ENCODE data around the gene DCP1A. TPM values are rescaled to one million over a fixed set of nuclear protein-coding genes. Genes with fewer than 3 reads are reported as not detected.

DCP1A gene
- total RNA-seq, 2 donors from 2014 or later = 30.4 to 38.1 TPM

GRCh38 chr3:53267766-53268165 is 79.6 kb downstream of the DCP1A start:
- Mint-ChIP-seq H3K27me3 (no peaks in the 10 kb centered on the region), H3K36me3 (ENCODE audit: low read depth) (no peaks in the 10 kb centered on the region), H3K4me3 (no peak overlapping the region), H3K27ac (no peak overlapping the region), H3K4me1 (no peaks in the 10 kb centered on the region), H3K9me3 (no peaks in the 10 kb centered on the region)
- ATAC-seq (replicated peaks) = no peak

- Mint-ChIP-seq H3K4me3 (no peak overlapping the region), H3K4me1 (no peaks in the 10 kb centered on the region), H3K27me3 (no peaks in the 10 kb centered on the region), H3K9me3 (no peaks in the 10 kb centered on the region), H3K36me3 (ENCODE audit: low read depth) (no peaks in the 10 kb centered on the region), H3K27ac (no peak overlapping the region)
- ATAC-seq (replicated peaks) = no peak
These were observed 82.6 kb downstream of the DCP1A start for GRCh38 chr3:53264718-53265117.

DNA sequence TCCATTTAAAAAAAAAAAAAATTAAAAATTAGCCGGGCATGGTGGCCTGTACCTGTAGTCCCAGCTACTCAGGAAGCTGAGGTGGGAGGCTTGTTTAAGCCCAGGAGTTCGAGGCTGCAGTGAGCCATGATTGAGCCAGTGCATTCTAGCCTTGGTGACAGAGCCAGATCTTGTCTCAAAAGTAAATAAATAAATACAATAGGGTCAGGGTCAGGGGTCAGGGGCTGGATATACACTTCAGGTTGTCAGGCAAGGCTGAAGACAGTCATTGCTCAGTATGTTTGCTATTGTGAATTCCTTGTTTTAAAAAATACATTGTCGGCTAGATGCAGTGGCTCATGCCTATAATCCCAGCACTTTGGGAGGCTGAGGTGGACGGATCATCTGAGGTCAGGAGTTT is 83.4 kb downstream of the DCP1A start:
- Mint-ChIP-seq H3K27ac (no peak overlapping the region), H3K27me3 (no peaks in the 10 kb centered on the region), H3K36me3 (ENCODE audit: low read depth) (no peaks in the 10 kb centered on the region), H3K4me1 (no peaks in the 10 kb centered on the region), H3K4me3 (no peak overlapping the region), H3K9me3 (no peaks in the 10 kb centered on the region)
- ATAC-seq (replicated peaks) = no peak

GRCh38 chr3:53261712-53262111 is 85.6 kb downstream of the DCP1A start:
- no peaks in the 10 kb centered on the region for H3K9me3 Mint-ChIP-seq
- H3K4me3 Mint-ChIP-seq = no peak overlapping the region
- no peak for ATAC-seq (replicated peaks)
- H3K36me3 Mint-ChIP-seq (ENCODE audit: low read depth) = no peaks in the 10 kb centered on the region
- H3K27ac Mint-ChIP-seq = no peak overlapping the region
- no peaks in the 10 kb centered on the region for H3K4me1 Mint-ChIP-seq
- H3K27me3 Mint-ChIP-seq = no peaks in the 10 kb centered on the region

- Mint-ChIP-seq H3K27ac (no peak overlapping the region), H3K4me3 (no peak overlapping the region), H3K4me1 (no peaks in the 10 kb centered on the region), H3K27me3 (no peaks in the 10 kb centered on the region), H3K36me3 (ENCODE audit: low read depth) (no peaks in the 10 kb centered on the region), H3K9me3 (no peaks in the 10 kb centered on the region)
- ATAC-seq (replicated peaks) = no peak
These were observed 87.0 kb downstream of the DCP1A start for GRCh38 chr3:53260286-53260785.

DNA sequence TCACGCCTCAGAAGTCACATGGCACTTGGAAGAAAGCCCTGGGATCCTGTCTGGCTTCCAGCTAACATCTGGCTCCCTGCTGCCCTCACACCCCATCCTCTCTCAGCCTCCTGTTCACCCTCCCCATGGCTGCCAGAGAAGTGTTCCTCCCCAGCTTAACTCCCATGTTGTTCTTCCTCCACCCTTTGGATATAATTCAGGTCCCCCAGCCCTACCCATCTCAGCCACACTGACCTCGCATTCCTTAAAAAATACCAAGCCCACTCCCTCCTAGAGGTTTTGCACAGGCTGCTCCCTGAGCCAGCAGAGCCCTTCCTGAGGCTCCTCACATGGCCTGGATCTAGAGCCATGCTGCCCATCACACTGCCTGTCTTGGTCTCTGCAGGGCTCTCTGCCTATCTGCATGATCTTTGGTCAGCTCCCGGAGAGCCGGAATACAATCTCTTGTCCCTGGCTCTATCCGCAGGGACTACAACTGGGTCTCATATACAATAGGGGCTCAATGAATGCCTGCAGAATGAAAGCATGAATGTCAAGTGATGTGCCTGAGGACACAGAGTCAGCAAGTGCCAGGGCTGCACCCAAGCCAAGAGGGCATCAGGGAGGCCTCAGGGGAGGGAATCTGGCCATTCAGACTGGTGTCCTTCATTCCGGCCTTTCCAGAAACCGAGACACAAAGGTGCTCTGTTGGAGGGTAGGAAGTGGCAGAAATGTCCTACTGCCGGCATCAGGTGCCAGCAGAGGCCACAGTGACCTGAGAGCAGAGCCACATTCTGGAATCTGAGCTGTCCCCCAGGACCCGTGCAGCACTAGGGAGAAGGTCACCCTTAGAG is 87.7 kb downstream of the DCP1A start:
- no peaks in the 10 kb centered on the region for H3K27me3 Mint-ChIP-seq
- H3K4me3 Mint-ChIP-seq = no peak overlapping the region
- no peaks in the 10 kb centered on the region for H3K9me3 Mint-ChIP-seq
- H3K36me3 Mint-ChIP-seq (ENCODE audit: low read depth) = peaks cover 4% of the 10 kb centered on the region
- no peaks in the 10 kb centered on the region for H3K4me1 Mint-ChIP-seq
- ATAC-seq (replicated peaks) = no peak
- no peak overlapping the region for H3K27ac Mint-ChIP-seq

- Mint-ChIP-seq H3K4me3 (no peak overlapping the region), H3K27me3 (no peaks in the 10 kb centered on the region), H3K36me3 (ENCODE audit: low read depth) (peaks cover 6% of the 10 kb centered on the region), H3K4me1 (peaks cover 4% of the 10 kb centered on the region), H3K27ac (no peak overlapping the region), H3K9me3 (no peaks in the 10 kb centered on the region)
- no peak for ATAC-seq (replicated peaks)
These were observed 88.5 kb downstream of the DCP1A start for GRCh38 chr3:53258600-53259426.

DNA sequence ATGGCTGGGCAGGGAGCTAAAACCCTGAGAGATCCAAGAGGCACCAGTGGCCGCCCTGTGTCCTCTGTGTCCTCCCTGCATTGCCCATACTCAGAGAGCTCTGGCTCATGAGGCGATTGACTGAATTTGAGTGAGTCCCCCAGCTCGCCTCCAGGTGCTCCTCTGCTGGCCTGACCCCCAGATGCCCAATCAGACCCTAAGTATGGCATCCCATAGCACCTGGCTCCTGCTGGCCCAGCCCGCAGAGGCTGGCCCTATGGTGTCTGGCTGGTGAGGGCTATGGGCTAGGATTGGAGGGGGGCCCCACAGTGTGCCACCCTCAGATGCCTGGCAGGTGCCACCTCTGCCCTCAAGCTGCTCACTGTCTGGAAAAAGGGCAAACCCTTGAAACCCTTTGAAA is 89.9 kb downstream of the DCP1A start:
- Mint-ChIP-seq H3K27ac (no peak overlapping the region), H3K4me3 (no peak overlapping the region), H3K27me3 (no peaks in the 10 kb centered on the region), H3K9me3 (no peaks in the 10 kb centered on the region), H3K36me3 (ENCODE audit: low read depth) (peaks cover 14% of the 10 kb centered on the region), H3K4me1 (peaks cover 11% of the 10 kb centered on the region)
- no peak for ATAC-seq (replicated peaks)

- Mint-ChIP-seq H3K36me3 (ENCODE audit: low read depth) (peaks cover 19% of the 10 kb centered on the region), H3K4me1 (peaks cover 13% of the 10 kb centered on the region), H3K27ac (no peak overlapping the region), H3K27me3 (no peaks in the 10 kb centered on the region), H3K9me3 (no peaks in the 10 kb centered on the region), H3K4me3 (peak overlapping the region; percentile 90)
- ATAC-seq (replicated peaks) = no peak
These were observed 90.7 kb downstream of the DCP1A start for GRCh38 chr3:53256704-53257055.

DNA sequence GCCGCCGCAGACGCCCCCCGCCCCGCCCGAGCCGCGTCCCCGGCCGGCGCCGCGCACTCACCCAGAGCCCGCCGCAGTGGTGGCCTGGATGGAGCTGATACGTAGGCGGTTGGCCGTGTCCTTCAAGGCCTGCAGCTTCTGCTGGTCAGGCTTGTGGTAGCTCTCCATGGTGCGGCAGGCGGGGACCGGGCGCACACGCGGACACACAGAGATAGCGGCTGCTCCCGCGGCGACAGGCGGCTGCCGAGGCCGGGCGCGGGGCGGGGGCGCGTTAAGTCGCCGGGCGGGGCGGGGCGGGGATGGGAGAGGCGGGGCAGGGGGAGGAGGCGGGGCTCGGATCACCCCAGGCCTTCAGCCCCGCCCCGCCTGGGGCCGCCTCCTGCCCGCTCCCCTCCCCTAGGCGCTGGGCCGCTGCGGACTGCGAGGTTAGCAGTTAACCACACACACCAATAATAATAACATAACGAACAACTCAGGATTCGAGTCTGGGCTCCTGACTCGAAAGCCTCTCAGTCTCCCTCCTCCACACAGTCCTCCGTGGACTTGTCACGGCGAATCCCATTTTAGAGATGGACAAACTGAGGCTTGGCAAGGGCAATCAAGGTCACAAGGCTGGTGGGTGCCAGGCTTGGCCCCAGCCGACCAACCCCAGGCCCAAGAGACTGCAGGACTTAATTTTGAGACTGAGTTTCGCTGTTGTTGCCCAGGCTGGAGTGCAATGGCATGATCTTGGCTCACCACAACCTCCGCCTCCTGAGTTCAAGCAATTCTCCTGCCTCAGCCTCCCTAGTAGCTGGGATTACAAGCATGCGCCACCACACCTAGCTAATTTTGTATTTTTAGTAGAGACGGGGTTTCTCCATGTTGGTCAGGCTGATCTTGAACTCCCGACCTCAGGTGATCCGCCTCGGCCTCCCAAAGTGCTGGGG is 91.3 kb downstream of the DCP1A start, which contains the start of gene TKT:
Gene TKT, minus strand, starts transcription at position 248 of the 929 bp plus-strand sequence. Its CDS starts 80 bp downstream, at position 168.
- peaks cover 21% of the 10 kb centered on the region for H3K36me3 Mint-ChIP-seq (ENCODE audit: low read depth)
- H3K9me3 Mint-ChIP-seq = no peaks in the 10 kb centered on the region
- peak; percentile 86 for ATAC-seq (replicated peaks)
- peak within 1 kb of the TSS; percentile 89 for H3K27ac Mint-ChIP-seq
- no peaks in the 10 kb centered on the region for H3K27me3 Mint-ChIP-seq
- peaks cover 13% of the 10 kb centered on the region for H3K4me1 Mint-ChIP-seq
- peak within 1 kb of the TSS; percentile 90 for H3K4me3 Mint-ChIP-seq

GRCh38 chr3:53255423-53255774 is 91.9 kb downstream of the DCP1A start:
- H3K27ac Mint-ChIP-seq = peak overlapping the region; percentile 89
- H3K27me3 Mint-ChIP-seq = no peaks in the 10 kb centered on the region
- peaks cover 13% of the 10 kb centered on the region for H3K4me1 Mint-ChIP-seq
- H3K4me3 Mint-ChIP-seq = peak overlapping the region; percentile 90
- H3K36me3 Mint-ChIP-seq (ENCODE audit: low read depth) = peaks cover 21% of the 10 kb centered on the region
- ATAC-seq (replicated peaks) = peak; percentile 76
- no peaks in the 10 kb centered on the region for H3K9me3 Mint-ChIP-seq

DNA sequence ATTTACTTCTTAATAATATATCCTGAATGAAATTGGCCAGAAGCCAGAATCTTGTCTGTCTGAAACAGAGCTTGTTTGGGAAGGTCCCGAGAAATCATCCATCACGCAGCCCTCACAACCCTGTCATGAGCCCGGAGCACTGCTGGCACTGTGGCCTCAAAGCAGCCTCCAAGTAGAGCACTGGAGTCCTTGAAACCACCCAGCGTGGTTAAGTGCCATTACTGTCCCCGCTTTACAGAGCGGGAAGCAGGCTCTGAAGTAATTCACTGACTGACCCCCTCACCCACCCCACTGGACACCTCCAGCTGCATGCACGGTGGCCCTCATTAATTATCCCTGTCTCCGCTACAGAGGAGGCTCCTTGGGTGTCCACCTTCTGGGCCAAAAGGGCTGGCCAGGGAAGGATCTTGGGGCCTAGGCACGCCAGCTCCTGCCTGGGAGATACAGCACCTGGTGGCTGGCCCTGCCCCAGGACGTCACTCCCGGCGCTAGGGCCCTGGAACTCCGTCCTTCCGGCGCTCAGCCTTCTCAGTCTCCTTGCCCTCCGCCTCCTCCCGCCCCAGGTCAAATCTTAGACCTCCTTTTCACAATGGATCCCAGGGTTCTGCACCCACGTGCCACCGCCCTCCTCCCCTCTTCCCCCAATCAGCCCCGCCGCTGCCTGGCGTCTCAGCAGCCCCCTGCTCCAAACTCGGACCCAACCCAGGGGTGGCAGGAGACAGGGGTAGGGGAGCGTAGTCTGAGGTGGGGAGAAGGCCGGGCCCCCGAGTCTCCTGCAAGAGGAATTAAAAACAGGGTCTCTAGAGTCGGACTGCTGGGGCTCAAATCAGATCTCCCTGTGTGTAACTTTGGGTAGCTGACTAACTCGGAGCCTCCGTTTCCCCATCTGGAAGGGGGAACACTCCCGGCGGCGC is 92.6 kb downstream of the DCP1A start:
- Mint-ChIP-seq H3K9me3 (no peaks in the 10 kb centered on the region), H3K27me3 (no peaks in the 10 kb centered on the region), H3K4me1 (peaks cover 13% of the 10 kb centered on the region), H3K27ac (peak overlapping the region; percentile 89), H3K36me3 (ENCODE audit: low read depth) (peaks cover 21% of the 10 kb centered on the region), H3K4me3 (peak overlapping the region; percentile 90)
- peak; percentile 67 for ATAC-seq (replicated peaks)

DNA sequence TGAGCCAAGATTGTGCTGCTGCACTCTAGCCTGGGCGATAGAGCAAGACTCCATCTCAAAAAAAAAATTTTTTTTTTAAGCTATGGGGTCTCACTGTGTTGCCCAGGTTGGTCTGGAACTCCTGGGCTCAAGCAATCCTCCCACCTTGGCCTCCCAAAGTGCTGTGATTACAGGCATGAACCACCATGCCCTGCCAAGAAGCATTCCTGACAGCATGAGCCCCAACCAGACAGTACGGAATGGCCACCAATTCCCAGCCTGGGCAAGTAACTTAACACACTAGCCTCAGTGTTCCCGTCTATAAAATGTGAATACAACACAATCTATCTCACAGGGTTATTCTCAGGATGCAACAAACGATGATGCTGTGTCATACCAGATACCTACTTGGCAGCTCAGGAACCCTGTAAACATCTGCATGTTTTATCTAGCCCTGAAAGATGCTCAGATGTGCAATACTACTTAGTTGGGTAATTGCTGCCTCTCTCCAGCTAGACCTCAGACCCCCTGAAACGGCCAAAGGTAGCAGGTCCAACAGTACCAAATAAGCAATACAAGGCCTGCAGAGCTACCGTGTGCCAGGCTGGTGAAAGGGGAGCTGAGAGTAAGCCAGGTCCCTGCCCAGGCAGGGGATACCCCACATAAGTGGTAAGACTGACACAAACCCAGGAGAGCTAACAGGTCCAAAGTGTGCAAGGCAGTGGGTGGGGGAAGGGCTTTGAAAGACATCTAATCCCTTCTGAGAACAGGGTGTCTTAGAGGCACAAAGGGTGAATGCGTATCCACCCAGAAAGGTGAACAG is 93.4 kb downstream of the DCP1A start:
- no peak for ATAC-seq (replicated peaks)
- H3K9me3 Mint-ChIP-seq = no peaks in the 10 kb centered on the region
- H3K4me3 Mint-ChIP-seq = peak overlapping the region; percentile 90
- peaks cover 13% of the 10 kb centered on the region for H3K4me1 Mint-ChIP-seq
- peak overlapping the region; percentile 89 for H3K27ac Mint-ChIP-seq
- H3K36me3 Mint-ChIP-seq (ENCODE audit: low read depth) = peaks cover 21% of the 10 kb centered on the region
- H3K27me3 Mint-ChIP-seq = no peaks in the 10 kb centered on the region

Measured in activated T-helper 17 cell treated with anti-CD3 and anti-CD28 coated beads, Interleukin-2, amount 50 U/mL, for 72 hours (primary cell).